Brain microvascular endothelial cell (primary cell): ENCODE results near the gene PLA1A.
"Not testable (repeated sequence)": the region's sequence is repeated elsewhere in the genome, so short reads cannot be mapped to it uniquely, and the experiment has no call there.

Source experiments
- DNase-seq: peaks from one replicate; pipeline ENCODE4 v3.0.0-alpha.2; 2020
- H3K27ac ChIP-seq: fragments of 250-450 bp; sonication (Bioruptor Pico); 2 replicates; pipeline ENCODE4 v1.5.1; 2020; ENCODE audit warnings: mild to moderate bottlenecking, moderate library complexity
- H3K27me3 ChIP-seq: fragments of 250-450 bp; sonication (Bioruptor Pico); replicated peaks from 2 replicates; pipeline ENCODE4 v1.5.1; 2020; ENCODE audit warnings: mild to moderate bottlenecking
- H3K36me3 ChIP-seq: fragments of 250-450 bp; sonication (Bioruptor Pico); replicated peaks from 2 replicates; pipeline ENCODE4 v1.5.1; 2020; ENCODE audit warnings: mild to moderate bottlenecking
- H3K4me3 ChIP-seq: 2 replicates; pipeline ENCODE4 v1.5.1; 2011; ENCODE audit warnings: low read depth, mild to moderate bottlenecking, control low read depth, low read length, moderate library complexity
- CTCF ChIP-seq: IDR thresholded peaks from 2 replicates; pipeline ENCODE4 v1.5.1; 2011; ENCODE audit warnings: low read depth, mild to moderate bottlenecking, moderate library complexity, low read length, control low read depth, inconsistent platforms; ENCODE audit errors: missing control alignments
- in situ Hi-C: cut with HindIII; loops from 2 replicates; pipeline ENCODE4 v1.10.0; 2017; ENCODE audit warnings: low sequenced_read_pairs, low pct_ligation_motif_present

PLA1A gene

DNA sequence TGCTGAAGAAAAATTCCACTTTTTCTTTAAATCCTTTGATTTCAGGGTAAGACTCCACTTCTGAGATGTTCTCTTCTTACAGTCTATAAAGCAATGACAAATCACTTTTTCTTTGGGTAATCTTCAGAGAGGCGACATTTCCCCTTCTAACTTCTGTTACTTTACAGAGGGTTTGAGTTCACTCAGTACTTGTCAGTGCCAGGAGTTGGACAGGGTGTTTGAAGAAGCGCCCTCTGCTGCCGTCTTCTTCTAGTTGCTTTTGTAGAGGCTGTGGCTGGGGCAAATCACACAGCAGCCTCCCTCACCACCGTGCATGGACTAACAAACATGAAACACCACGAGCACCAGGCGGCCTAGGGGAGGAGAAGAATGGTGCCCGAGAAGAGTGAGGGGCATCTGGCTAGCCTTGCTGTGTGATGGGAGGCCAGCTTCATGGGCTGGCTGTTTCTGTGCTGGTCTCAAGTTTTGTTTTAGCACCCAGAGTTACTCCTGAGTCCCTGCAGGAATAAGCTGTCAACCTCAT lies 38.2 kb upstream of the PLA1A start, which contains the start of gene CD80:
CD80 (minus strand) TSS at position 174 of the 523 bp plus-strand sequence. CDS start 1,886 bp downstream, outside the sequence.
- TF ChIP-seq CTCF = peak; percentile 68
- no peaks in the 10 kb centered on the region for H3K36me3 ChIP-seq
- H3K4me3 ChIP-seq = no peak within 1 kb of the TSS
- DNase-seq = peak; percentile 51
- H3K27ac ChIP-seq = no peak within 1 kb of the TSS
- in situ Hi-C loops = no loop called here
- no peaks in the 10 kb centered on the region for H3K27me3 ChIP-seq

- H3K4me3 ChIP-seq = no peak overlapping the region
- no peak for DNase-seq
- H3K27ac ChIP-seq = no peak overlapping the region
- TF ChIP-seq CTCF = no peak
- in situ Hi-C loops = no loop called here
- H3K27me3 ChIP-seq = no peaks in the 10 kb centered on the region
- H3K36me3 ChIP-seq = no peaks in the 10 kb centered on the region
These were observed 37.5 kb upstream of the PLA1A start for GRCh38 chr3:119560160-119560559.

DNA sequence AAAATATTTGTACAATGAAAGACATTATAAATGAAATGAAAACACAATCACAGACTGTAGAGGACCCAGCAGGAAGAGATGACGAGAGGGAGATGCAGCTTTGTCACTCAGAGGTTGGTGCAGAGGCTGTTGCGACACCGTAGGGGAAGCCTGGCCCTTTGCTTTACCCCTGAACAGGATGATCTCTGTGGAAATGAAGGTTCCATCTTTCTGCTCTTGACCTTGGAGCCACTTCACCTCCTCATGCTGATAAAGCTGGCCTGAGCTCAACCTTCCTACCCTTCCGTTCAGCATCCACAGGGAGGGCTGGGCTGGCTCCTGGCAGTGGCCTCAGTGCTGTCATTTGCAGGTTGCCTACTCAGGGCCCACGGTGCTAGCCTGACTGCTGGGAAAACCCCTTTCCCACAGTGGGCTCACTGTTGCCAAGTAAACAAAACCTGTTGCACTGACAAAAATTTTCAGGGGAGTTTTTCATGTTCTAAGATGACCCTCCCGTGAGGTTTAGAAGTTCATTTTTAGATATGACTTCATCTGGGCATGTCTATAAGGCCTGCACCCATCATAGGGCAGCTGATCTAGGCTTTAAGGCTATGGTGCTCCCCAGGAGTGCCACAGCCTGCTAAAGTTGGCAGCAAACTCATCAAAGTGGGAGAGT lies 35.3 kb upstream of the PLA1A start:
- no peak overlapping the region for H3K27ac ChIP-seq
- no peak for TF ChIP-seq CTCF
- in situ Hi-C loops = no loop called here
- no peaks in the 10 kb centered on the region for H3K36me3 ChIP-seq
- no peak for DNase-seq
- H3K27me3 ChIP-seq = no peaks in the 10 kb centered on the region
- no peak overlapping the region for H3K4me3 ChIP-seq

GRCh38 chr3:119563334-119563733 lies 34.4 kb upstream of the PLA1A start:
- H3K27me3 ChIP-seq, in situ Hi-C loops, H3K27ac ChIP-seq: not testable (repeated sequence)

GRCh38 chr3:119569156-119569555 lies 28.5 kb upstream of the PLA1A start:
- no peak for TF ChIP-seq CTCF
- H3K27ac ChIP-seq = no peak overlapping the region
- no peak overlapping the region for H3K4me3 ChIP-seq
- H3K27me3 ChIP-seq = no peaks in the 10 kb centered on the region
- no peaks in the 10 kb centered on the region for H3K36me3 ChIP-seq
- in situ Hi-C loops = no loop called here
- DNase-seq = no peak

More at GRCh38 chr3:119563334-119563733, 34.4 kb upstream of the PLA1A start:
- not testable (repeated sequence) for H3K4me3 ChIP-seq, DNase-seq, H3K36me3 ChIP-seq

- Histone ChIP-seq H3K36me3 (no peaks in the 10 kb centered on the region), H3K4me3 (no peak overlapping the region), H3K27ac (no peak overlapping the region), H3K27me3 (no peaks in the 10 kb centered on the region)
- in situ Hi-C loops = no loop called here
- no peak for TF ChIP-seq CTCF
- no peak for DNase-seq
These were observed 27.5 kb upstream of the PLA1A start for GRCh38 chr3:119570229-119570628.
